ENCODE data around the gene BLOC1S2. TPM values are rescaled to one million over a fixed set of nuclear protein-coding genes. Genes with fewer than 3 reads are reported as not detected.

BLOC1S2 gene
- total RNA-seq, 1 donor from 2014 or later: 63.9 TPM

Other genes with a start within 250 kb of the BLOC1S2 start
- not detected in 2 replicates for gene CPN1, start 204.8 kb downstream of the BLOC1S2 start, total RNA-seq
- gene ERLIN1, start 100.7 kb downstream of the BLOC1S2 start, total RNA-seq: 18.4 and 54.2 TPM in 2 replicates
- 33.3 and 36.5 TPM in 2 replicates for gene CHUK, start 57.1 kb downstream of the BLOC1S2 start, total RNA-seq
- gene CWF19L1, start 19.0 kb downstream of the BLOC1S2 start, total RNA-seq: 21.9 and 42.5 TPM in 2 replicates
- not detected in 2 replicates for gene PKD2L1, start 43.5 kb upstream of the BLOC1S2 start, total RNA-seq
- gene SCD, start 60.6 kb upstream of the BLOC1S2 start, total RNA-seq: 44.7 and 189 TPM in 2 replicates
- gene WNT8B, start 176.3 kb upstream of the BLOC1S2 start, total RNA-seq: not detected in 2 replicates
- gene SEC31B, start 233.2 kb upstream of the BLOC1S2 start, total RNA-seq: 0.17 and 3.5 TPM in 2 replicates
- 99.1 and 131 TPM in 2 replicates for gene NDUFB8, start 243.2 kb upstream of the BLOC1S2 start, total RNA-seq
- gene HIF1AN, start 249.3 kb upstream of the BLOC1S2 start, total RNA-seq: 6.4 and 20.6 TPM in 2 replicates